Hepatocyte (in vitro differentiated cells): ENCODE measurements around the gene PEAR1.

Experiments used
- EZH2phosphoT487 ChIP-seq: fragments of 200-600 bp; sonication (generic); IDR thresholded peaks from one replicate; pipeline ENCODE4 v1.6.1; 2018; ENCODE audit warnings: antibody characterized with exemption, mild to moderate bottlenecking, low read depth, moderate library complexity; ENCODE audit not compliant: unreplicated experiment, severe bottlenecking
- TF ChIP-seq, protein P1 (sequence below): fragments of 200-600 bp; sonication (generic); IDR thresholded peaks from 2 replicates; pipeline ENCODE4 v1.5.1; 2016; ENCODE audit warnings: antibody characterized with exemption, mild to moderate bottlenecking; ENCODE audit not compliant: poor library complexity

DNA sequence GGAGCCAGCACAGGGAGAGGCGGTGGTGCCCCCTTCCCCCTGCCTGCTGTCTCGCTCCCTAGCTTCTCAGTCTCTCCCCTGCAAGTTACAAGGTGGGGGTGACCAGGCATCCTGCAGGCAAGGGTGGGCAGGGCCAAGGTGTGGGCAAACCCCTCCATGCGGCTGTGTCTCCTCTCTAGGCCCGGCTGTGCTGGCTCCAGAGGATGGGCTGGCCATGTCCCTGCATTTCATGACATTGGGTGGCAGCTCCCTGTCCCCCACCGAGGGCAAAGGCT lies 18.2 kb upstream of the PEAR1 start:
- TF ChIP-seq, protein P1, sequence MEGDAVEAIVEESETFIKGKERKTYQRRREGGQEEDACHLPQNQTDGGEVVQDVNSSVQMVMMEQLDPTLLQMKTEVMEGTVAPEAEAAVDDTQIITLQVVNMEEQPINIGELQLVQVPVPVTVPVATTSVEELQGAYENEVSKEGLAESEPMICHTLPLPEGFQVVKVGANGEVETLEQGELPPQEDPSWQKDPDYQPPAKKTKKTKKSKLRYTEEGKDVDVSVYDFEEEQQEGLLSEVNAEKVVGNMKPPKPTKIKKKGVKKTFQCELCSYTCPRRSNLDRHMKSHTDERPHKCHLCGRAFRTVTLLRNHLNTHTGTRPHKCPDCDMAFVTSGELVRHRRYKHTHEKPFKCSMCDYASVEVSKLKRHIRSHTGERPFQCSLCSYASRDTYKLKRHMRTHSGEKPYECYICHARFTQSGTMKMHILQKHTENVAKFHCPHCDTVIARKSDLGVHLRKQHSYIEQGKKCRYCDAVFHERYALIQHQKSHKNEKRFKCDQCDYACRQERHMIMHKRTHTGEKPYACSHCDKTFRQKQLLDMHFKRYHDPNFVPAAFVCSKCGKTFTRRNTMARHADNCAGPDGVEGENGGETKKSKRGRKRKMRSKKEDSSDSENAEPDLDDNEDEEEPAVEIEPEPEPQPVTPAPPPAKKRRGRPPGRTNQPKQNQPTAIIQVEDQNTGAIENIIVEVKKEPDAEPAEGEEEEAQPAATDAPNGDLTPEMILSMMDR: no peak
- no peak for TF ChIP-seq EZH2phosphoT487
